RWPE1 (cell line): Measurements from ENCODE around the gene KRTAP5-4.

Experiments used
- CTCF ChIA-PET: fragments of 350-600 bp; sonication (Branson Sonifier 250); formaldehyde crosslinking; extraction: SDS; loops from one replicate; lab custom pipeline; 2021; lab: Yijun Ruan, JAX
- POLR2A ChIA-PET: fragments of 400-600 bp; formaldehyde crosslinking; extraction: SDS; loops from one replicate; lab custom pipeline; 2020; ENCODE audit warnings: antibody characterized with exemption; ENCODE audit not compliant: low non-redundant PET; lab: Yijun Ruan, JAX
- DNase-seq: peaks from one replicate; pipeline ENCODE4 v3.0.0; 2012; ENCODE audit warnings: low spot score
- H3K27ac ChIP-seq: fragments of 450-650 bp; 2 replicates; pipeline ENCODE4 v1.5.1; 2017
- TF ChIP-seq, protein P1 (sequence below): fragments of 450-650 bp; conservative IDR thresholded peaks from 2 replicates; pipeline ENCODE4 v1.5.1; 2017; ENCODE audit warnings: low read depth, mild to moderate bottlenecking

Gene KRTAP5-4

DNA sequence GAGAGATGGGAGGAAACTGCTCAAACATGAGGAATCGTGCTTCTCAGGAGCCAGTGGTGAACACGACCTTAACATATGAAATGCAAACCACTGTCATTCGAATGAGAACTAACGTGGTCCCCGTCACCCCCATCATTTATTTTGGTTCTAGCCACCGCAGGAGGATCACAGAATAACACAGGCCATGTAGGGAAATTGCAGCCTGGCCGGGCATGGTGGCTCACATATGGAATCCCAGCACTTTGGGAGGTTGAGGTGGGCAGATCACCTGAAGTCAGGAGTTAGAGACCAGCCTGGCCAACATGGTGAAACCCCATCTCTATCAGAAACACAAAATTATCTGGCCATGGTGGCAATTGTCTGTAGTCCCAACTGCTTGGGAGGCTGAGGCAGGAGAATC lies 34.7 kb upstream of the KRTAP5-4 start:
- no peak for DNase-seq
- TF ChIP-seq, protein P1, sequence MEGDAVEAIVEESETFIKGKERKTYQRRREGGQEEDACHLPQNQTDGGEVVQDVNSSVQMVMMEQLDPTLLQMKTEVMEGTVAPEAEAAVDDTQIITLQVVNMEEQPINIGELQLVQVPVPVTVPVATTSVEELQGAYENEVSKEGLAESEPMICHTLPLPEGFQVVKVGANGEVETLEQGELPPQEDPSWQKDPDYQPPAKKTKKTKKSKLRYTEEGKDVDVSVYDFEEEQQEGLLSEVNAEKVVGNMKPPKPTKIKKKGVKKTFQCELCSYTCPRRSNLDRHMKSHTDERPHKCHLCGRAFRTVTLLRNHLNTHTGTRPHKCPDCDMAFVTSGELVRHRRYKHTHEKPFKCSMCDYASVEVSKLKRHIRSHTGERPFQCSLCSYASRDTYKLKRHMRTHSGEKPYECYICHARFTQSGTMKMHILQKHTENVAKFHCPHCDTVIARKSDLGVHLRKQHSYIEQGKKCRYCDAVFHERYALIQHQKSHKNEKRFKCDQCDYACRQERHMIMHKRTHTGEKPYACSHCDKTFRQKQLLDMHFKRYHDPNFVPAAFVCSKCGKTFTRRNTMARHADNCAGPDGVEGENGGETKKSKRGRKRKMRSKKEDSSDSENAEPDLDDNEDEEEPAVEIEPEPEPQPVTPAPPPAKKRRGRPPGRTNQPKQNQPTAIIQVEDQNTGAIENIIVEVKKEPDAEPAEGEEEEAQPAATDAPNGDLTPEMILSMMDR: no peak
- CTCF ChIA-PET: no interaction called here
- H3K27ac ChIP-seq: no peak overlapping the region
- POLR2A ChIA-PET: no interaction called here

DNA sequence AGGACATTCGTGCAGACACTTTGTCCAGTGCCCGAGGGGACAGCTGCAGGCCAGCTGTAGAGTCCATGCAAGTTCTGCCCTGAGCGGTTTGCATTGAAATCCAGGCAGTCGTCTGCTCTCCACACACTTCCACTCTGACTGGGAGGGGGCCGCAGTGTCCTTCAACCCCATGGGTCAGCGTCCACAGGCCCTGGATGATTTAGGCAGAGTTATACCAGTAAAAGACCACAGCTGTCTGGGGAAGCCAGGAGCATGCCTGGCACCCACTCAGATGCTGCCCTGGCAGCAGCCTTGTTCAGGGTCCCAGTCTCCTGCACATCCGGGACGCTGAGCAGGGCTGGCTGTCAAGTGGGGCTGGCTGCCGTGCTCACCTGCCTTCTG lies 34.1 kb upstream of the KRTAP5-4 start:
- no peak for DNase-seq
- ChIA-PET CTCF (interaction anchor here (0.6 to 0.8 kb wide), 2 partner anchors 21 to 378 kb away, joined by 4 to 7 read pairs; no protein-coding TSS in a partner anchor), POLR2A (no interaction called here)
- TF ChIP-seq, protein P1: no peak
- no peak overlapping the region for H3K27ac ChIP-seq

DNA sequence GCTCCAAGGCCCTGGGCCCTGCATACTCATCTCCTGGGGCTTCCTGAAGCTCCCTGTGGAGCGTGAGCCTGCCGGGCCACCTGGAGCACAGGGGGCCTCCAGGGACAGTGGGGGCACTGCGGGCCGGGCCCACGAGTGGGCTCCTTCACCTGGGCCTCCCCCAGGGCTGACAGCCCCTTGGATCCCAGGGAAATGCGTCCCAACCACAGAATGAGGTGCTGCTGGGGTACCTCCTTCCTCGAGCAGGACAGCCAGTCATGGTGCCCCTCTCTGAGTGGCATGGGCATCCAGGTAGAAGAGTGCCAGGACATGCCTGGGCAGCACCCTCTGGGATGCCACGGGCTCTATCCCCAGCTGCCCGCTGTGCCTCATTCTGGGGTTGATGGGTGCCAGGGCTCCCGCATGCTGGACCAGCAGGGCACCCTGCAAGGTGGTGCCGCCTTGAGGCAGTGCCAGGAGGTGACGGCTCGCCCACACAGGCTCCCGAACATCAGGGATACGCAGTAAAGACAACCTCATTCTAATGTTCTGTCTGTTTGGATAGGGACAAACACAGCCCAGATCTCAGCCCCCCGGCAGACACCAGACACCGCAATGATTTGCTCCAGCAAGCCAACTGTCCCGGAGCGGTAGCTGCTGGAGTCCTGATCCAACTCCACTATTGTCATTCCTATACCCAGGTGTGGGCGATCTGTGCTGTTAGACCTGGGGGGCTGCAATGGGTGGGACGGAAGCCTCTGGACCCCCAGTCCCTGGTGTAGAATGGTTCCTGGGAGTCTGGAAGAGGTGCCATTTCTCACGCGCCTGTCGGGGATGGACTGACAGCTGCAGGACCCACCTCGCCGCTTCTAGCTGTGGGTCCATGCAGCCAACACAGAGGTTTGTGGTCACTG lies 33.5 kb upstream of the KRTAP5-4 start:
- TF ChIP-seq, protein P1: no peak
- no peak overlapping the region for H3K27ac ChIP-seq
- DNase-seq: no peak
- ChIA-PET POLR2A (no interaction called here), CTCF (interaction anchor here (0.6 to 0.8 kb wide), 2 partner anchors 22 to 379 kb away, joined by 4 to 7 read pairs; no protein-coding TSS in a partner anchor)

DNA sequence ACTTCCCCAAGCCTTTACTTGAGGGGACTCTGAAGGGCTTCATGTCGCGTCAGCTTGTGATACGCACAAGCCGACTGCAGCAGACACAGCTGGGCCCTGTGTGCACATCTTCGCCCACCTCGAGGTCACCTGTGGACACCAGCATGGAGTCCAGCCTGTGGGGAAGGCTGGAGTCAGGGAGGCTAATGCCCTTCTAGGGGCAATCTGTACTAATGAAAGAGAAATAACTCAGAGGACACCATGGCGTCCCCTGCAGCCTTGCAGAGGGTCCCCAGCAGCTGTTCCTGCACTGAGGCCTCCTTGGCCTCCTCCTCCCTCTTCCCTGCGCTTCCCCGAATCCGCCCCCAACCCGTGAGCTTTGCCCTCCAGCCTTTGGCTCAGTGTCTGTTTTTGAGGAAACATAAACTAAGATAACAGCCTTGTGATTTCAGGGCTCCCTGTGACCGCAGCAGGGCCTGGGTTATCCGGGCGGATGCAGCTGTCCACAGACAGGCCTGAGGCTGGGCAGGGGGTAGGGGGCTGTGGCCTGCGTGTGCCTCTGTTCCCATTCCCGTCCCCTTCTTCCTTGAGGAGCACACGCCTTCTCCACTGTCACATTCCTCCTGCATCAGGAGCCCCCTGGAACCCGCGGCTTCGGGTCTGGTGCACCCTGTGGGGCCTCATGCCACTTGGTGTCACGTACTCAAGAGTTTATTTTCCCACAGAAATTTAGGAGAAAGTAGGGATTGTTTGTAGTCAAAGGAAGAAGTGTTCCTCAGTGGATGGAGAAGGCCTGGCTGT lies 32.6 kb upstream of the KRTAP5-4 start:
- CTCF ChIA-PET: interaction anchor here (0.6 to 4.1 kb wide), 5 partner anchors 38 to 876 kb away, joined by 3 to 62 read pairs (median 3); no protein-coding TSS in a partner anchor
- DNase-seq: no peak
- POLR2A ChIA-PET: no interaction called here
- TF ChIP-seq, protein P1: no peak
- no peak overlapping the region for H3K27ac ChIP-seq

DNA sequence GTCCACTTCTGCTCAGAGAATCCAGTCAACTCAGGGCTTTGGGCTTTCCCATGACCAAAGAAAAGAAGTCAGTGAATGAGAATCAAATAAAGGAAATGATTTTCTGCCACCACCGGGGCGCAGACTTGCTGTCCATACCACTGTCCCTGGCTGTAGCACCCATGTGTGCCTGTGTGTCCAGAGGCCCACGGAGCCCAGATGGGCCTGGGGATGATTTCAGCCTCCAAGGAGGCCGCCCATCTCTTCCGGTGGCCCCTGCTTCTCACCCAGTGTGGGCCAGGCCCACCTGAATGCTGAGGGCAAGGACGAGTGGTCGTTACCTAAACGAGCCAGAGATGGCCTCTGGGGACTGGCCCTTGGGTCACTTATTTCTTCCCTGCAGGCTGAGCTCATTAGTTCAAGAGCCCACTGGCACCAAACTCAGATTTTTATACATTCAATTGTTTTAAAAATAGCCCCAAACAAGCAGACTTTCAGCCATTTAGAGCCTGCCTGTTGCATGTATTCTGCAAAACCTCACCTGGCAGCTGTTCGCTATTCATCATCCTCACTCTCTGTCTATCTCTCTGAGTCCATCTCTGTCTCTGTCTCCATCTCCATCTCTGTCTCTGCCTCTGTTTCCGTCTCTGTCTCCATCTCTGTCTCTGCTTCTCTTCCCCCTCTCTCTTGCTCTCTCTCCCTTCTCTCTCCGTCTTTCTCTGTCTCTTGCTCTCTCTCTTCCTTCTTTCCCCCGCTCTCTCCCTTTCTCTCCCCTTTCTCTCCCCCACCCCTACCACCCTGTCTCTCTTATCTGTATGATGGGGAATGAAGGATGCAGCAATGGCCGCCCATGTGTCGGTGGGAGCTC lies 31.8 kb upstream of the KRTAP5-4 start:
- ChIA-PET CTCF (interaction anchor here (0.6 to 4.1 kb wide), 14 partner anchors 13 to 877 kb away, joined by 3 to 62 read pairs (median 8); no protein-coding TSS in a partner anchor), POLR2A (interaction anchor here (0.6 kb wide), 1 partner anchor 723 kb away, joined by 4 read pairs; no protein-coding TSS in a partner anchor)
- H3K27ac ChIP-seq: no peak overlapping the region
- TF ChIP-seq, protein P1: no peak
- DNase-seq: no peak
